HG02938 (cell line): Measurements from ENCODE around the gene LY6G6F.

ENCODE experiments used
- ATAC-seq: cut with Tn5 transposase; IDR thresholded peaks from one replicate; pipeline ENCODE4 v1.9.1; 2021; ENCODE audit warnings: mild to moderate bottlenecking, moderate library complexity; ENCODE audit not compliant: unreplicated experiment

Gene LY6G6F, protein sequence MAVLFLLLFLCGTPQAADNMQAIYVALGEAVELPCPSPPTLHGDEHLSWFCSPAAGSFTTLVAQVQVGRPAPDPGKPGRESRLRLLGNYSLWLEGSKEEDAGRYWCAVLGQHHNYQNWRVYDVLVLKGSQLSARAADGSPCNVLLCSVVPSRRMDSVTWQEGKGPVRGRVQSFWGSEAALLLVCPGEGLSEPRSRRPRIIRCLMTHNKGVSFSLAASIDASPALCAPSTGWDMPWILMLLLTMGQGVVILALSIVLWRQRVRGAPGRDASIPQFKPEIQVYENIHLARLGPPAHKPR

DNA sequence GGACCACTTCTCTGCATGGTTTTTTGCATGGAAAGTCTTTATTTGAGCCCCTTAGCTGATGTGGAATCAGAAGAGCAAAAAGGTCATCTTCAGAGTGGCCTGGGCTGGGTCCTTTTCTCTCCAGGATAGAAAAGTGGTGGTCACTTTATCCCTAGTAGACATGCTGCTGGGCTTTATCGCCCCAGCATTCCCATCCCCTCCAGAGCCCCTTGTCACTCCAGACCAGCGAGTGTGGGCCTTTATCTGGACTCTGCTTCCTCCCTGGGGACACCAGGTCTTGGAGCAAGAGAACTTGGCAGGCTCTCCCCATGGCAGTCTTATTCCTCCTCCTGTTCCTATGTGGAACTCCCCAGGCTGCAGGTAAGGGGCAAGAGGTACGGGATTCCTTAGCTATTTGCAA is at the start of gene LY6G6F:
LY6G6F (plus strand) TSS at position 268 of the 400 bp plus-strand sequence; CDS start at position 309, 41 bp downstream.
- ATAC-seq, result no peak

DNA sequence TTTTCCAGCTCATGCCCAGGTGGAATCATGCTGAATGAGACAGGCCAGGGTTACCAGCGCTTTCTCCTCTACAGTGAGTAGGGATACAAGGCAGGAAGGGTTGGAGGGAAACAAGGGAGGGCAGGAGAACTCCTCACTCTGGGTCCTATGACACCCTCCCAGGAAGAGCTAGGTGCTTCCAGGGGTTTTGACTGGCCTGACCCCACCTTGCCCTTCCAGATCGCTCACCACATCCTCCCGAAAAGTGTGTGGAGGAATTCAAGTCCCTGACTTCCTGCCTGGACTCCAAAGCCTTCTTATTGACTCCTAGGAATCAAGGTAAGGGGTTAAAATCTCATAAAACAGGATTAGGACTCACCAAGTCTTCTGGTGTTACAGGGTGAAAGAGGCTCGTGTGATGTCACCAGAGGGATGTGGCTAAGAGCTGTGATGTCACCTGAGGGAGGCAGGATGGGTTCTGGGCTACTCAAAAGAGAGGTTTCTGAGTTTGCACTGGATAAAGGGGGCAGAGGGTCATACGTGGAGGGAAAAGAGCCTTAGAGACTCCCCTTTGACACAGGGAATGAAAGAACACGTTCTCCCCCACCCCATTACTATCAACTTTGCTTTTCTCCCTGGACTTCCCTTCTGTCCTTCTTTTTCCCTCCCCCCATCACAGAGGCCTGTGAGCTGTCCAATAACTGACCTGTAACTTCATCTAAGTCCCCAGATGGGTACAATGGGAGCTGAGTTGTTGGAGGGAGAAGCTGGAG is 49.1 kb upstream of the LY6G6F start:
- ATAC-seq, result no peak

GRCh38 chr6:31658158-31658688 is 48.4 kb upstream of the LY6G6F start:
- no peak for ATAC-seq

- no peak for ATAC-seq
Observed at GRCh38 chr6:31658983-31659648, 47.5 kb upstream of the LY6G6F start.

DNA sequence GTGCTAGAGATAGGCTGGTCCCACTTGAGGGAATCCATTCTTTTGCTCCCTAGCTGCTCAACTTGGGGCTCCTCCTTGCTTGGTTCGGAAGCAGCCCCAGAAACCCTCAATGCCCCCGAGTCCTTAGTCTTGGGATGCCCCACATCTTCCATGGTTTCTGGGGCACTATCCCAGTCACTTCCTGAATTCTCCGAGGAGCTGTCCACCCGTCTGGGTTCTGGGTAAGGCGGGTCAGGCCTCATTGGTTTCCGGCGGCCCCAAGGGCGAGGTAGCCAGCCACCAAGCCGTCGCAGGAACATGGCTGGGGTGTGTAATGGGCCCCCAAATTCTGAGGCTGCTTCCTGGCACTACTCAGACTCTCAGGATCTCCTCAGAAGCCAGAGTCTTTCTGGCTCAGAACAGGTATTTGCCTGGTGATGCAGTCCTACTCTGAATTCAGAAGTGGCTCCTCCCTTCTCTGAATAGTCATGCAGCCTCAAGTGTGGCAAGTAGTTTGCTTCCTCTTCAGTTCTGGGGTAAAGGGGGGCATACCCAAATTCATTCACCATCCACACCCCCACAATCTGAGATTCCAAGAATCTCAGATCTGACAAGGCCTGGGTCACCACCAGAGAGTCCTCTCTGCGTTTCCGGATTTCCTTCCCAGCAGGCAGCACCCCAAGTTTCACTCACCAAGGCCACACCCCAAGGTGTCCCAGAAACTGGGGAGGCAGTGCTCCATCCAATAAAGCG is 46.9 kb upstream of the LY6G6F start:
- ATAC-seq, result no peak

DNA sequence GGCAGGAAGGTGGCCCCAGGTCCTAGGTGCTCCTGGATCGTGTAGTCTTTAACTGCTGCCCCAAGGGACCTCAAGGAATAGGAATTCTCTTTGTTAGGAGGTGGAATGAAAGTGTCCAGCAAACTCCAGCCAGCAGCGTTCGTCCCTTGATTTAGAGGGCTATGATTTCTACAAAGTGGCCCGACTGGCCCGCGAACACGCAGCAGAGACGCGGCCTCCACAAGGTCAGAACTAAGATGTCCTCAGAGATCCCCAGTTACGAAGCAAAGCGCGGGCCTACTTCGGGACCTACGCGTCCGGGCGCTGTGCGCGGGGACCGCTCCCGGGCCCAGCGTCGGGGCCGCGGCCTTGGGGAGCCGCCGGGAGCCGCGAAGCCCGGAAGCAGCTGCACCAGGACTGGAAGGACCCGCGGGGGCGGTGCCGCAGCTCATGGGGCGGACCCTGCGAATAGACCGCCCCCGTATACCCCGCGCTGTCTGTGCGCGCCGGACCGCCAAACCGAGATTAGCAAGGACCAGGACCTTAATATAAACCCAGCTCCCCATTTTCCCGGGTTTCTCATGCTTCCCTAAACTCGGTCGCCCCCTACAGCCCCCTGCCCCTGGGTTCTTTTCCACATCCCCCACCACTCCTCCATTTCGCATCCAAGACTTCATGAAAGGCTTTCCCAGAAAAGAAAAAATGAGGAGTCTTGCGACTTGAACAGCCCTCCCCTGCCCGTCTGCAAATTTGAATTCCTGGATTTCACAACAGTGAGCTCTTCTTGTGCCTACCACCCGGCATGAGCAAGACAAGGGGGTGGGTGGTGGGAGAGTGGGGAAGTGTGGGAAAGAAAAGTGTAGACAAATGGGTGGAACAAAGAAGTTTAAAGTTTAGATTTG is 46.0 kb upstream of the LY6G6F start, which contains the start of gene C6orf47:
C6orf47 (minus strand) TSS at position 398 of the 881 bp plus-strand sequence. CDS start 831 bp downstream, outside the sequence.
- no peak for ATAC-seq

DNA sequence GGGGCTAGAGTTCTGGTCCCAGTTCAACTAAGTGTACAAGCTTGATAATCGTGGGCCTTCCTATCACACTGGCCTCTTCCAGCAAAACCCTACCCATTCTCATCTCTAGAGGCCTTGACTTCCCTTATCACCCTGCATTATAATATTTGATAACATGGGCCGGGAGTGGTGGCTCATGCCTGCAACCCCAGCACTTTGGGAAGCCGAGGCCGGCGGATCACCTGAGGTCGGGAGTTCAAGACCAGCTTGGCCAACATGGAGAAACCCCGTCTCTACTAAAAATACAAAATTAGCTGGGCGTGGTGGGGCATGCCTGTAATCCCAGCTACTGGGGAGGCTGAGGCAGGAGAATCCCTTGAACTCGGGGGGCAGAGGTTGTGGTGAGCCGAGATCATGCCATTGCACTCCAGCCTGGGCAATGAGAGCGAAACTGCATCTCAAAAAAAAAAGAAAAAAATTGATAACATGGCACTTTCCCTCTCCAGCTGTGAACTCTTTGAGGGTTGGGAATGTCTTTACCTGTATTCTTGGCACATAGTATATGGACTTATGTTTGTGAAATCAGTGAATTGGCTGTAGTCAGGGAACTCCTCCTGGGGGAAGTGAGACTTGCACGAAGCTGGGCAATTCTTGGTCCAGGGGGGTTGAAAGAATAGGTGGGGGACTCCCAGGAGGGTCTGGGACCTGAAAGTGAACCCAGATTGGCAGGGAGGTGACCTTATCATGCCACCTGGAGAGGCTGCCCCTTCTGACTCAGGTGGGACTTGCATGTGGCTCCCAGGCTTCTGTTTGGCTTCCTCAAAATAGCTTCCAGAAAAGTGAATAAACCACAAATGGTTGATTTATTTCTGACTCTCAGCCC is 45.2 kb upstream of the LY6G6F start:
- ATAC-seq, result no peak

DNA sequence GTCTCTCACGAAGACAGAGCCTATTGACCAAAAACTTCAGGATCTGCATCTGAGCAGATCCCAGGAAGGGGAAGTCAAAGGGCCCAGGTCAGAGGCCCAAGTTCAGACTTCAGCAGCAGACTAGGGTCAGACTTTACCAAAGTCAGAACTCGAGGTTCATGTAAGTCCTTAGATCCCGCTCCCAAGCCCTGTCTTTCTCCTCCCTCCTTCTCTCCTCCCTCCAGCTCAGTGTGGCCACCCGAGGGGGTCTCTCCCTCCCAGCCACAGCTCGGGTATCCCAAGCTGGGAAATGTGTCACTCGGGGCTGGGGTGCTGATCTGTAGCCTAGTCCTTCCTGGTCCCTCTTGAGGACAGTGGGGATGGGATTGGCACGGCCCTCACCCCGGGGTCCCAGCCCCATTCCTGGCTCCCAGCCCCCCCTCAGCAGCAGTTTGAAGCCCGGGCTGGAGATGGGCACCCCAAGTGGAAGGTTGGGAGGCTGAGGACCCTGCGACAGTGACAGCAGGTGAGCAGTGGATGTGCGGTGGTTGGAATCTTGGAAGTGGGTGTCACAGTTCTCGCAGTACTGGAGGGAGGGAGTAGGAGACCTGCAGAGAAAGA is 44.4 kb upstream of the LY6G6F start:
- no peak for ATAC-seq

- ATAC-seq, result no peak
Observed at GRCh38 chr6:31663126-31663960, 43.3 kb upstream of the LY6G6F start.

GRCh38 chr6:31663961-31664789 is 42.5 kb upstream of the LY6G6F start:
- ATAC-seq, result no peak

GRCh38 chr6:31664790-31665500 is 41.7 kb upstream of the LY6G6F start, which contains the start of gene GPANK1:
GPANK1 (minus strand) TSS chr6:31664997; CDS start chr6:31664478, 519 bp downstream.
- peak; percentile 36 for ATAC-seq

DNA sequence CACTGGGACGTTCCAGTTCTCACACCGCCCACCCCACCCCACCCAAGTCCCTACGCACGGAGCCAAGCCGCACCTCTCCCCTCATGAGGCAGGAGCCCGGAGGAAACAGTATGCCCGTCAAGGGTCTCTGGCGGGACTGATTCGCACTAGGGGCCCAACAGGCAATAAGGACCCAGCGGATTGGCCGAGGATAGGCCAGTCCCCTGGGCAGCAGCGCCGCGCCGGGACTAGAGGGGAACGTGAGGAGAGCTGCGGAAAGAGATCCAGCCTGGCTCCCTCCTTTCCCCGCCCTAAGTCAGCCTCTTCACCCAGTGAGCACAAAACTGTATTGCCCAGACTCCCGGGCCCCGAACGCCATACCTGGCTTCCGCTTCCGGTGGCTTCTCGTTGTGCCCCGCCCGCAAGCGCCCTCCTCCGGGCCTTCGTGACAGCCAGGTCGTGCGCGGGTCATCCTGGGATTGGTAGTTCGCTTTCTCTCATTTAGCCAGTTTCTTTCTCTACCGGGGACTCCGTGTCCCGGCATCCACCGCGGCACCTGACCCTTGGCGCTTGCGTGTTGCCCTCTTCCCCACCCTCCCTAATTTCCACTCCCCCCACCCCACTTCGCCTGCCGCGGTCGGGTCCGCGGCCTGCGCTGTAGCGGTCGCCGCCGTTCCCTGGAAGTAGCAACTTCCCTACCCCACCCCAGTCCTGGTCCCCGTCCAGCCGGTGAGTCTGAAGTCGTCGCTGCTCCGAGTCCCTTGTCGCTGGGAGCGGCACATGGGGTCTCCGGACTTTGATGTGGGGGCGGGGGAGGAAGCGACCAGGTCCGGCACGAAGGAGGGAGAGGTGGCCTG is 40.9 kb upstream of the LY6G6F start, which contains the start of gene CSNK2B:
CSNK2B (plus strand) TSS at position 580 of the 836 bp plus-strand sequence. CDS start 752 bp downstream, outside the sequence.
- peak; percentile 67 for ATAC-seq

DNA sequence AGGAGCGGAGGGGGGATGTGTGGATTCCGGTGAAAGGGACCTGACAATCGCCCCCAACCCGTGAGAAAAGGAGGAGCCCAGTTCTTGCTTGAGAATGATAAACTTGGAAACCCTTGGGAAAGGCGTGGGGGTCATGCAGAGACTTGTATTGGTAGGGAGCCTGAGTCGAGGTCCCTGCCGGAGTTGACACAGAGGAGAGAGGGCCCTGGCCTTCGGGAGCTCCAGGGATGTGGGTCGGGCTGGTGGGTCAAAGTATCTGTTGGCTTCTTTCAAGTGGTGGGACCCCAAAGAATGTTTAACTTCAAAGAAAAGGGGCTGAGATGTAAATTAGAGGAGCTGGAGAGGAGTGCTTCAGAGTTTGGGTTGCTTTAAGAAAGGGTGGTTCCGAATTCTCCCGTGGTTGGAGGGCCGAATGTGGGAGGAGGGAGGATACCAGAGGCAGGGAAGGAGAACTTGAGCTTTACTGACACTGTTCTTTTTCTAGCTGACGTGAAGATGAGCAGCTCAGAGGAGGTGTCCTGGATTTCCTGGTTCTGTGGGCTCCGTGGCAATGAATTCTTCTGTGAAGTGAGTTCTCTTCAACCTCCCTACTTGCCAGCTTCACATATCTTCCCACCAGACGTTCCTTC is 40.2 kb upstream of the LY6G6F start:
- no peak for ATAC-seq

DNA sequence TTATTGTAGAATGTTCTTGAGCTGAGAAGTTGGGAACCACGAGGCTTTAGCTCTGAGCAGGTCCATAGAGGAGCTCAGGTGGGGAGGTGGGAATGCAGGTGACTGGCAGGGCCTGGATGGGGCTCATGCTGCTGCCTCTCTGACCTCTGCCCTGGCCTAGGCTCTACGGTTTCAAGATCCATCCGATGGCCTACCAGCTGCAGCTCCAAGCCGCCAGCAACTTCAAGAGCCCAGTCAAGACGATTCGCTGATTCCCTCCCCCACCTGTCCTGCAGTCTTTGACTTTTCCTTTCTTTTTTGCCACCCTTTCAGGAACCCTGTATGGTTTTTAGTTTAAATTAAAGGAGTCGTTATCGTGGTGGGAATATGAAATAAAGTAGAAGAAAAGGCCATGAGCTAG is 37.0 kb upstream of the LY6G6F start, which contains the start of gene LY6G5B:
LY6G5B (plus strand) TSS at position 301 of the 400 bp plus-strand sequence. CDS start 975 bp downstream, outside the sequence.
- ATAC-seq, result no peak
